GM18909 (cell line): ENCODE results near the gene BANP.
"Not testable (repeated sequence)": the region's sequence is repeated elsewhere in the genome, so short reads cannot be mapped to it uniquely, and the experiment has no call there.

ENCODE experiments used
- ATAC-seq: cut with Tn5 transposase; IDR thresholded peaks from one replicate; pipeline ENCODE4 v1.9.1; 2021; ENCODE audit warnings: mild to moderate bottlenecking; ENCODE audit not compliant: unreplicated experiment, poor library complexity

BANP gene

GRCh38 chr16:88041506-88041905, 90.3 kb downstream of the BANP start:
- not testable (repeated sequence) for ATAC-seq

- not testable (repeated sequence) for ATAC-seq
Measured at GRCh38 chr16:88041986-88042562, 90.8 kb downstream of the BANP start.

GRCh38 chr16:88043208-88043910, 92.1 kb downstream of the BANP start:
- ATAC-seq, result not testable (repeated sequence)

- peak; percentile 53 for ATAC-seq
Measured at GRCh38 chr16:88044121-88044581, 92.9 kb downstream of the BANP start.

- ATAC-seq, result not testable (repeated sequence)
Measured at GRCh38 chr16:88045361-88045760, 94.1 kb downstream of the BANP start.

GRCh38 chr16:88045820-88046303, 94.6 kb downstream of the BANP start:
- ATAC-seq, result peak; percentile 81

GRCh38 chr16:88047462-88047861, 96.2 kb downstream of the BANP start:
- ATAC-seq, result no peak

GRCh38 chr16:88048985-88049384, 97.8 kb downstream of the BANP start:
- no peak for ATAC-seq

GRCh38 chr16:88049561-88050545, 98.6 kb downstream of the BANP start:
- no peak for ATAC-seq

GRCh38 chr16:88050952-88051660, 99.9 kb downstream of the BANP start:
- no peak for ATAC-seq

GRCh38 chr16:88052661-88053060, 101.4 kb downstream of the BANP start:
- no peak for ATAC-seq

GRCh38 chr16:88053479-88053878, 102.2 kb downstream of the BANP start:
- not testable (repeated sequence) for ATAC-seq

- ATAC-seq, result no peak
Measured at GRCh38 chr16:88055356-88055755, 104.1 kb downstream of the BANP start.

- ATAC-seq, result no peak
Measured at GRCh38 chr16:88056212-88056611, 105.0 kb downstream of the BANP start.

- no peak for ATAC-seq
Measured at GRCh38 chr16:88057656-88058055, 106.4 kb downstream of the BANP start.

GRCh38 chr16:88058136-88058535, 106.9 kb downstream of the BANP start:
- ATAC-seq, result no peak

- no peak for ATAC-seq
Measured at GRCh38 chr16:88058817-88059216, 107.6 kb downstream of the BANP start.

- ATAC-seq, result no peak
Measured at GRCh38 chr16:88059701-88060386, 108.6 kb downstream of the BANP start.

- ATAC-seq, result no peak
Measured at GRCh38 chr16:88060524-88061219, 109.4 kb downstream of the BANP start.
